ENCODE results near the gene ENAM. TPM values are rescaled to one million over a fixed set of nuclear protein-coding genes. Genes with fewer than 3 reads are reported as not detected.

Gene ENAM
- total RNA-seq, 2 experiments from 2014 or later, result not detected

- H3K27me3 Mint-ChIP-seq, result peaks cover 22% of the 10 kb centered on the region
- no peak for DNase-seq
- ChIA-PET POLR2A (no interaction called here), CTCF (no interaction called here)
- no peak overlapping the region for H3K4me3 Mint-ChIP-seq
- H3K4me1 Mint-ChIP-seq, result no peaks in the 10 kb centered on the region
- H3K27ac Mint-ChIP-seq, result no peak overlapping the region
- H3K36me3 Mint-ChIP-seq (ENCODE audit: low read depth), result no peaks in the 10 kb centered on the region
- no peaks in the 10 kb centered on the region for H3K9me3 Mint-ChIP-seq
Measured at GRCh38 chr4:70608324-70608723, 20.2 kb upstream of the ENAM start.

DNA sequence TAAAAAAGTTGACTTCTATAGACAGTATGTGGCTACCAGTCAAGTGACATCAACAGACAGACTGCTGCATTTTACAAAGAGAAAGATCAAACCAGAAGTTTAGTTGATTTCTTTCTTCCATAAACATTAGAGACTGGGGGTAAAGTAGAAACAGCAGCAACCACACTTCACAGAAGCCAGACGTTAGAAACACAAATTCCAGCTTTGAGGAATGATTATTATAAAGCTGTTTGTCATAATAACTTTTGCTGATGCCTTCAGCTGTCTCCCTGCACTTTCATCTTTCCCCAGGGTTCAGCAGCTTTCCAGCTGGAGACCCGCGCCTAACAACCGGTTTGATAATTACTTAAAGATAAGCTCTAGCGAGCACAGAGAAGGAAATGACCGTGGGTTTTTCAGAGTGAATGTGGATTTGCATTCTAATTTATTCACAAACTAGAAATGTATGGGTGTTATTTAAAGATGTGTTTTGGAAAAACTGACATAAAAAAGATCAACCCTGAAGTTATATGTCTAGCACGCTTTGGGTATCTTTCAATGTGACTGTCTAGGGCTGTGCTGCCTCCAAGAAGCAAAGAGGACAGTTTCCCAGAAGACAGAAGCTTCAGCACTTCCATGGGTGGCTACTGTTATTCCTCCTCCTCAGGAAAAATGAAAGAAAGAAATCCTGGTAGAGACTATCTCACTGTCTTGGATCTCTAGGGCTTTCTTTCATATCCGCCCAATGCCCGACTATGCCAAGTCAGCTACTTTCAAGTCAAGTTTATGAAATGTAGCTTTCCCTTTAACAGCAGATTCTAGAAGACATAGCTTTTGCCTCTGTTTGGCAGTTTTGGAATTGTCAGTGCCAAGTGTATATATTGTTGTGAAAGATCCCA, 15.0 kb upstream of the ENAM start:
- Mint-ChIP-seq H3K9me3 (no peaks in the 10 kb centered on the region), H3K27ac (no peak overlapping the region), H3K4me1 (peaks cover 4% of the 10 kb centered on the region), H3K4me3 (no peak overlapping the region), H3K36me3 (ENCODE audit: low read depth) (no peaks in the 10 kb centered on the region), H3K27me3 (peaks cover 40% of the 10 kb centered on the region)
- DNase-seq, result no peak
- ChIA-PET POLR2A (no interaction called here), CTCF (no interaction called here)

DNA sequence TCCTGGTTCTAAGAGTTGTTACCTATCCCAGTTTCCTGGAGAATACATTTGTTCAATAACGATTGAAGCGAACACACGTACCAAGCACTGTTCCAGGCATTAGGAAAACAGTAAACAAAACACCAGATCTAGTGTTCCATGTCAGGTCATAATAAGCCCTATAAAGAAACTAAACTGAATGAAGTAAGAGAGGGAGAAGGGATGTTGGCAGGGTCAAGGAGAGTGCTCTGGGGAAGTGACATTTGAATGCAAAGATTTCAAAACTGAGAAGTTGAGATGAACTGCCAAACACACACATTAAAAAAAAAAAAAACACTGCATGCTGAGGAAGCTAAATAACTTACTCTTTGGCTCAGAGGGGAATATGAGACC, 14.4 kb upstream of the ENAM start:
- H3K27ac Mint-ChIP-seq, result no peak overlapping the region
- H3K27me3 Mint-ChIP-seq, result peaks cover 40% of the 10 kb centered on the region
- H3K9me3 Mint-ChIP-seq, result no peaks in the 10 kb centered on the region
- H3K4me1 Mint-ChIP-seq, result peaks cover 4% of the 10 kb centered on the region
- no peak for DNase-seq
- H3K4me3 Mint-ChIP-seq, result no peak overlapping the region
- no peaks in the 10 kb centered on the region for H3K36me3 Mint-ChIP-seq (ENCODE audit: low read depth)
- POLR2A ChIA-PET, result no interaction called here
- CTCF ChIA-PET, result interaction anchor here (0.6 to 1.1 kb wide), 2 partner anchors 8 to 65 kb away, joined by 3 read pairs; no protein-coding TSS in a partner anchor

GRCh38 chr4:70619288-70619687, 9.3 kb upstream of the ENAM start:
- H3K4me1 Mint-ChIP-seq, result no peaks in the 10 kb centered on the region
- no peak overlapping the region for H3K27ac Mint-ChIP-seq
- no peaks in the 10 kb centered on the region for H3K9me3 Mint-ChIP-seq
- H3K4me3 Mint-ChIP-seq, result no peak overlapping the region
- ChIA-PET CTCF (no interaction called here), POLR2A (interaction anchor here (0.6 kb wide), 1 partner anchor 220 kb away, joined by 3 read pairs; the partner anchor contains the start of gene GRSF1)
- H3K36me3 Mint-ChIP-seq (ENCODE audit: low read depth), result no peaks in the 10 kb centered on the region
- H3K27me3 Mint-ChIP-seq, result peaks cover 11% of the 10 kb centered on the region
- no peak for DNase-seq

DNA sequence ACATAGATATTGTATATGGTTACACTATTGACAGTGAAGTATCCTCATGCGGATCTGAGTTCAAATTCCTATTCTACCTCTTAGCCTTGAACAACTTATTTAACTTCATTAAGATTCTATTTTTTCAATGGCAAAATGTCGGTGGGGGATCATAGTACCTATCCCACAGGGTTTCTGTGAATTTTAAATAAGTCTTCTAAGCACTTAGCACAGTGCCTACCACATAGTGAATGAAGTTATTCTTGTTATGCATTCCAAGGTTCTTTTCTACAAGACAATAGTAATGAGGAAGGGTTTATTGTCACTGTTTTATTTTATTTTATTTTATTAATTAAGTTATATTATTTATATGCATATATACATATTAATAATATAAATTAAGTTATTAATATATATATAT, 8.8 kb upstream of the ENAM start:
- no peaks in the 10 kb centered on the region for H3K36me3 Mint-ChIP-seq (ENCODE audit: low read depth)
- CTCF ChIA-PET, result no interaction called here
- no peaks in the 10 kb centered on the region for H3K9me3 Mint-ChIP-seq
- H3K4me3 Mint-ChIP-seq, result no peak overlapping the region
- no peaks in the 10 kb centered on the region for H3K4me1 Mint-ChIP-seq
- DNase-seq, result no peak
- H3K27me3 Mint-ChIP-seq, result peaks cover 9% of the 10 kb centered on the region
- POLR2A ChIA-PET, result interaction anchor here (0.6 kb wide), 1 partner anchor 220 kb away, joined by 3 read pairs; the partner anchor contains the start of gene GRSF1
- no peak overlapping the region for H3K27ac Mint-ChIP-seq

GRCh38 chr4:70623323-70623722, 5.2 kb upstream of the ENAM start:
- Mint-ChIP-seq H3K9me3 (no peaks in the 10 kb centered on the region), H3K27ac (no peak overlapping the region), H3K4me1 (no peaks in the 10 kb centered on the region), H3K4me3 (no peak overlapping the region), H3K36me3 (ENCODE audit: low read depth) (no peaks in the 10 kb centered on the region), H3K27me3 (no peaks in the 10 kb centered on the region)
- ChIA-PET POLR2A (no interaction called here), CTCF (no interaction called here)
- DNase-seq, result no peak

DNA sequence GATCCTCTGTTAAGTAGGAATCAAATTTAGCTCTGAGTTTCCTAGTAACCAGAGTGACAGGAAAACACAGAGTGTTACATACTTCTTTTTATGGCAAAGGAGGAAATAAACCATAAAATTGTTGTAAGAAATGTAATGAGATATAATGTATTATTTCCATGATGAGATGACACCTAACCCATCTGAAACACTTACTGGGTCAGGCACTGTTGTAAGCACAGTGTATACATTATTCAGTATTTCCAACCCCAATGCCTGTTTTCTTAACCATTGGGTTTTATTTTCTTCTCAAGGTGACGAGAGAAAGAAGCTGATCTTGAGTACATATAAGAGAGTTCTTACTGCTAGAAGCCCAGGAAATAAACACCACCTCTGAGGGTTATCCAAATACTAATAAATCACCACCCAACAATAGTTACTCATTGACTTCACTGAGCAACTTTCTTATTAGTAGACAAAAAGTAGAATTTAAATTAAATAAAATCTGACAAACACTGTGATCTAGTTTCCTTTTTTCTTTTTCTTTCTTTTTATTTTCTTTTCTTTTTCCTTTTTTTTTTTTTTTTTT, 4.2 kb upstream of the ENAM start:
- DNase-seq, result no peak
- H3K9me3 Mint-ChIP-seq, result no peaks in the 10 kb centered on the region
- H3K36me3 Mint-ChIP-seq (ENCODE audit: low read depth), result no peaks in the 10 kb centered on the region
- ChIA-PET CTCF (no interaction called here), POLR2A (no interaction called here)
- H3K27me3 Mint-ChIP-seq, result no peaks in the 10 kb centered on the region
- H3K4me3 Mint-ChIP-seq, result no peak overlapping the region
- H3K4me1 Mint-ChIP-seq, result no peaks in the 10 kb centered on the region
- H3K27ac Mint-ChIP-seq, result no peak overlapping the region

DNA sequence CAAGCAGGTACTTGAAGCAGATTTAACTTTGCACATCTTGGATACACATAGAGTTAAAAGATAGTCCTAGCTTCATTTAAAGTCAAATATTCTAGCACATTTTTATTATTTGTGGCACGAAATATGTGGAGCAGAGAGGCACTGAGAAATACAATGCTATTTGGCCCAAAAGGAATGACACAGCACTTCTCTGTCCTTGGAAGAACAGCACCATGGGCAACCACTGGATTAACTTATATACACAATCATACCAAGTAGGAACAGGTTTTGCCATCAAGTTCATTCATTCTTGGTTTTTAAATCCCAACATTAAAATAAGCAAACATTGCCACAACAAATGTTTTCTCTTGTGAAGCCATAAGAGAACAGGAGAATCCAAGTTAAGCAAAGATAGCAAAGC, 924 bp upstream of the ENAM start:
- no peaks in the 10 kb centered on the region for H3K36me3 Mint-ChIP-seq (ENCODE audit: low read depth)
- no peak for DNase-seq
- H3K27me3 Mint-ChIP-seq, result peaks cover 6% of the 10 kb centered on the region
- no peak overlapping the region for H3K27ac Mint-ChIP-seq
- H3K4me3 Mint-ChIP-seq, result no peak overlapping the region
- H3K9me3 Mint-ChIP-seq, result no peaks in the 10 kb centered on the region
- no peaks in the 10 kb centered on the region for H3K4me1 Mint-ChIP-seq
- ChIA-PET POLR2A (no interaction called here), CTCF (no interaction called here)

DNA sequence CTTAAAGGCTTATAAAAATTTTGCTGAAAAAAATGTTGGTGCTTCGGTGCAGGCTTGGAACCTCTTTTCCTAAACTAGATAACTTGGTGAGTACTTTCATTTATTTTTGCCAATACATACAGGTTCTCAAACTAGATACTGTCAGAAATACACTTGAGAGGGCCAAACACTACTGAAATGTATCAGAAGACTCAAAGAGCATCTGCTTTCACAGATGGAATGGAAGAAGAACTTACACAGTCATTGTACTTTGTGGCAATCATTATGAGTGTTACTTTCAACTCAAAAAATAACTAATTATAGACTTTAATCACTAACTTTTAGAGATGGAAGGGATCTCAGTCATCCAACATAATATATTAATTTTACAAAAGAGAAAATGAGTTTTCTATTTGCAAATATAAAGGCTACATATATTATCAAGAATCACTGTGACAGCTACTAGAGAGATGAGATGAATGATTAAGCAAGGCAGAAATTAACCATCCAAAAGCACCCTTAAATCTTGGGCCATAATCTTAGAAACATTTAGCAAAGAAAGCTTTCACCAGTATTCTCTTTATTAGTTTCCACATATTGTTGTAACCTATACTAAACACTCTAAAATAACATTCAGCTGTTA, 1.0 kb downstream of the ENAM start:
- H3K4me3 Mint-ChIP-seq, result no peak overlapping the region
- no peaks in the 10 kb centered on the region for H3K36me3 Mint-ChIP-seq (ENCODE audit: low read depth)
- ChIA-PET CTCF (no interaction called here), POLR2A (no interaction called here)
- no peak for DNase-seq
- no peaks in the 10 kb centered on the region for H3K9me3 Mint-ChIP-seq
- H3K27ac Mint-ChIP-seq, result no peak overlapping the region
- H3K4me1 Mint-ChIP-seq, result no peaks in the 10 kb centered on the region
- peaks cover 16% of the 10 kb centered on the region for H3K27me3 Mint-ChIP-seq

DNA sequence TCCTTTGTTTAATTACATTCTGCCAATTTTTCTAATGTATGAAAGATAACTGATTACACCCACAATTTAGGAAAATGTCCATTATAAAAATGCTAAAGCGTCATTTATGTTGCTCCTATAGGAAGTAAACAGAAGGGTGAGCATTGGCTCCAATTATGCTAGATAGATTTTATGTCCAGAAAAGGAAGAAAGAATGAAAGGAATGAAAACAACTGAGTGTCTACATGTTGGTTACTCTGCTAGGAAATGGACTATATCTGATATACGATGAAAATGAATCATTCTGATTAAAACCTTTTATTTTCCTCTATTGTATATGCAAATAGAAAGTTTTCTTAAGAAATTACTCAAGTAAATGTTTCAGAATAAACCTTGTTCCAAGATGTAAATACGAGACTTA, 1.6 kb downstream of the ENAM start:
- Mint-ChIP-seq H3K4me3 (no peak overlapping the region), H3K36me3 (ENCODE audit: low read depth) (no peaks in the 10 kb centered on the region), H3K9me3 (no peaks in the 10 kb centered on the region), H3K27ac (no peak overlapping the region), H3K27me3 (peaks cover 16% of the 10 kb centered on the region), H3K4me1 (no peaks in the 10 kb centered on the region)
- POLR2A ChIA-PET, result no interaction called here
- DNase-seq, result no peak
- CTCF ChIA-PET, result no interaction called here

GRCh38 chr4:70632028-70632427, 3.5 kb downstream of the ENAM start:
- no peak for DNase-seq
- Mint-ChIP-seq H3K36me3 (ENCODE audit: low read depth) (no peaks in the 10 kb centered on the region), H3K4me3 (no peak overlapping the region), H3K27me3 (peaks cover 16% of the 10 kb centered on the region), H3K9me3 (no peaks in the 10 kb centered on the region), H3K4me1 (no peaks in the 10 kb centered on the region), H3K27ac (no peak overlapping the region)
- ChIA-PET CTCF (no interaction called here), POLR2A (no interaction called here)

DNA sequence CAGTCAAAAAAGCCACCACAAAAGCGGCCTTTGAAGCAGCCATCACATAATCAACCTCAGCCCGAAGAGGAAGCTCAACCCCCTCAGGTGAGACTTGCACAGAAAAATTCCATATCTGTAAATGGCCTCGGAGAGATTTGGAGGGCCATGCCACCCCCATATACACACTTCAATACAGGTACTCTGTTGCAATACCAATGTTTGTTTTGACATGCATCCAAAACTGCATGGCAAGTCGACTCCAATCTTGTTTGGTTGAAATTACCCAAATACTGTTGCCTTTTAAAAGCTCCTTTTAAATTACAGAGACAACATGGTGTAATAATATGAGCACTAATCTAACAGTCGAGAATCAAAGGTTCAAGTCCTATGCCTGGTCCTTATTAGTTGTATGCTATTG, 5.9 kb downstream of the ENAM start:
- CTCF ChIA-PET, result no interaction called here
- Mint-ChIP-seq H3K27me3 (peaks cover 16% of the 10 kb centered on the region), H3K4me3 (no peak overlapping the region), H3K36me3 (ENCODE audit: low read depth) (no peaks in the 10 kb centered on the region), H3K27ac (no peak overlapping the region), H3K9me3 (no peaks in the 10 kb centered on the region), H3K4me1 (no peaks in the 10 kb centered on the region)
- DNase-seq, result no peak
- POLR2A ChIA-PET, result no interaction called here

DNA sequence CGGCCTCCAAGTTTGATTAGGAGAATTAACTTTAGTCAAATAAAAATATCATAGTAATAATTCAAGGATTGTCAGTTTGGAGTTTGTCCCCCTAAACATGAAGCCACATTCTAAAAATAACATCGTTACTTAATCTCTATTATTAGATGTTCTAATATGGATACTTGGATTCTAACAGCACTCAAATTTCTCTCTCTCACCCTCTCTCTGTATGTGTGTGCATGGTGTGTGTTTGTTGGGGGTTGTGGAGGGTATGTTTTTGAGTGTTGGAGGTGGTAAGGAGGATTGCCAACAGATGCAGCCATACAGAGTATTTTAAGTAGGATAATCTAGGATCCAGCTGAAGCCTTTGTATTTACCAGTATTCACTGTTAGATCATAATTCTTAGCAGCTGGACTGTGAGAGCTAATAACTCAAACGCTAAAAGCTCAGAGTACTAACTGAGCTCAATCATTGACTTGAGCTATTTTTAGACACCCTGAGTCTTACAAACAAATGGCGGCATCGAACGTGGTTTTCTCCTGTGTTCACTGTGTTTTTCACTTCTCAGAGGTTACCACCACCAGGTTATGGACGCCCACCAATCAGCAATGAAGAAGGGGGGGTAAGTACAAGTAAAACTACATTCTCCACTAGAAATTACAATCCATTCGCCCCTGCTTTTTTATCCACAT, 8.8 kb downstream of the ENAM start:
- POLR2A ChIA-PET, result no interaction called here
- Mint-ChIP-seq H3K4me1 (peaks cover 6% of the 10 kb centered on the region), H3K4me3 (no peak overlapping the region), H3K27ac (no peak overlapping the region), H3K9me3 (no peaks in the 10 kb centered on the region), H3K36me3 (ENCODE audit: low read depth) (no peaks in the 10 kb centered on the region), H3K27me3 (peaks cover 12% of the 10 kb centered on the region)
- CTCF ChIA-PET, result interaction anchor here (1.0 kb wide), 1 partner anchor 14 kb away, joined by 3 read pairs; no protein-coding TSS in a partner anchor
- DNase-seq, result no peak

Measured in activated CD4-positive, alpha-beta memory T cell treated with anti-CD3 and anti-CD28 coated beads, Interleukin-2, amount 10 ng/mL, durations not matched to agents 7 days and 5 days (primary cell).